Activated CD8-positive, alpha-beta memory T cell treated with anti-CD3 and anti-CD28 coated beads, Interleukin-2, amount 10 ng/mL, durations not matched to agents 7 days and 5 days (primary cell): ENCODE results near the gene TRAPPC2L. TPM values are rescaled to one million over a fixed set of nuclear protein-coding genes. Genes with fewer than 3 reads are reported as not detected.

ENCODE experiments used
- ATAC-seq: fragments of 150-1000 bp; cut with Tn5 transposase; one replicate; pipeline ENCODE4 v1.10.0; 2021; ENCODE audit warnings: moderate library complexity
- CTCF ChIA-PET: fragments of 350-600 bp; sonication (Branson Sonifier 250); formaldehyde crosslinking; loops from one replicate; lab custom pipeline; 2021; ENCODE audit warnings: antibody characterized with exemption; lab: Charles Lee
- DNase-seq: peaks from one replicate; pipeline ENCODE4 v3.0.0-alpha.2; 2020
- H3K27ac Mint-ChIP-seq: one replicate; pipeline ENCODE4 v1.8.0; 2021; ENCODE audit warnings: mild to moderate bottlenecking, mixed read lengths
- H3K27me3 Mint-ChIP-seq: one replicate; pipeline ENCODE4 v1.8.0; 2021; ENCODE audit warnings: mixed read lengths
- H3K36me3 Mint-ChIP-seq: one replicate; pipeline ENCODE4 v1.8.0; 2021; ENCODE audit warnings: mild to moderate bottlenecking, mixed read lengths
- H3K4me1 Mint-ChIP-seq: one replicate; pipeline ENCODE4 v1.8.0; 2021; ENCODE audit warnings: mixed read lengths
- H3K4me3 Mint-ChIP-seq: one replicate; pipeline ENCODE4 v1.8.0; 2021; ENCODE audit warnings: mild to moderate bottlenecking, moderate library complexity, mixed read lengths
- H3K9me3 Mint-ChIP-seq: one replicate; pipeline ENCODE4 v1.8.0; 2022; ENCODE audit warnings: low read depth, mixed read lengths
- total RNA-seq, 2 experiments: library from RNA; stranded (reverse); gene quantifications; one replicate each; pipeline ENCODE4 v1.2.3, GENCODE V29; 2021

TRAPPC2L gene
- total RNA-seq, 2 experiments from 2014 or later, result 49.2 to 51.3 TPM

GRCh38 chr16:88864099-88864498 is 7.2 kb downstream of the TRAPPC2L start:
- H3K4me1 Mint-ChIP-seq, result no peaks in the 10 kb centered on the region
- no peaks in the 10 kb centered on the region for H3K9me3 Mint-ChIP-seq
- H3K36me3 Mint-ChIP-seq, result no peaks in the 10 kb centered on the region
- ATAC-seq (no peak), DNase-seq (no peak)
- CTCF ChIA-PET, result no interaction called here
- no peak overlapping the region for H3K27ac Mint-ChIP-seq
- no peak overlapping the region for H3K4me3 Mint-ChIP-seq
- no peaks in the 10 kb centered on the region for H3K27me3 Mint-ChIP-seq

DNA sequence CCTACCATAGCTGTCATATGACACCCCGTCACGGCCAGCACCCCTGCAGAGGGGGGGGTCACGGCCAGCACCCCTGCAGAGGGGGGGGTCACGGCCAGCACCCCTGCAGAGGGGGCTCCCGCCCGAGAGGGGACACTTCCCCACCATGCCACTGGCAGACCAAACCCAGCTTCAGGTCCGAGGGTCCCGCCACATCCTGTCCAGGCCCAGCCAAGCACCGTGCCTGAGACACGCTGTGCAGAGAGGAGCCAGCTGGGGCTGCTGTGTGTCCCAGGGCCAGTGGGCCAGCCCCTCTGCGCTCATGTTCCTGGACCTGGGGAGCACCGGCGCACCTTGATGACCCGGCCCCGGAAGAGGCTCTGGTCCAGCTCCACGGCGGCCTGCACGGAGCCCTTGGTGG is 7.6 kb downstream of the TRAPPC2L start:
- Mint-ChIP-seq H3K36me3 (no peaks in the 10 kb centered on the region), H3K27me3 (peaks cover 1% of the 10 kb centered on the region), H3K9me3 (no peaks in the 10 kb centered on the region), H3K4me1 (no peaks in the 10 kb centered on the region), H3K27ac (no peak overlapping the region), H3K4me3 (no peak overlapping the region)
- ATAC-seq (peak; percentile 32), DNase-seq (no peak)
- CTCF ChIA-PET, result no interaction called here

DNA sequence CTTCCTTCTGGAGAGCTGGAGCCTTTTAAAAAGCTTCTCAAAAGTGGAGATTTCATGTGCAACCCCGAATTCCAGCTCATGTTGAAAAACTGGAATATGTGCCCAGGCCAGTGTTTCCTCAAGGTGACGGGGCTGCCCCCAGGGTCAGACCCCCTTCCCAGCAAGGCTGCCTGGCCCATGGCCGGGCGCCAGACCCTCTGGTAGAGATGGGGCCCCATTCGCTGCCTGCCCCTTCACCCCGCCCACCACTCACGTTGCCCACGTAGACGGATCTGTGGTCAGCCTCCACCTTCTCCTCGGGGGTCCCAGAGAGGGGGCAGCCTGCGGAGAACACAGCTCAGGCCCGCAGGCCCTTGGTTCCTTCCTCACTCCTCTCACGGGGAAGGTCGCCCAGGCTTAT is 8.4 kb downstream of the TRAPPC2L start:
- peaks cover 7% of the 10 kb centered on the region for H3K27me3 Mint-ChIP-seq
- no peak for ATAC-seq
- no peaks in the 10 kb centered on the region for H3K36me3 Mint-ChIP-seq
- CTCF ChIA-PET, result no interaction called here
- no peaks in the 10 kb centered on the region for H3K4me1 Mint-ChIP-seq
- H3K27ac Mint-ChIP-seq, result no peak overlapping the region
- DNase-seq, result no peak
- H3K4me3 Mint-ChIP-seq, result no peak overlapping the region
- no peaks in the 10 kb centered on the region for H3K9me3 Mint-ChIP-seq

- Mint-ChIP-seq H3K9me3 (no peaks in the 10 kb centered on the region), H3K27me3 (peaks cover 10% of the 10 kb centered on the region), H3K4me3 (no peak overlapping the region), H3K4me1 (no peaks in the 10 kb centered on the region), H3K27ac (no peak overlapping the region), H3K36me3 (no peaks in the 10 kb centered on the region)
- ATAC-seq (no peak), DNase-seq (no peak)
- CTCF ChIA-PET, result interaction anchor here (1.1 kb wide), 1 partner anchor 8 kb away, joined by 3 read pairs; no protein-coding TSS in a partner anchor
These were observed 8.8 kb downstream of the TRAPPC2L start for GRCh38 chr16:88865742-88866141.

DNA sequence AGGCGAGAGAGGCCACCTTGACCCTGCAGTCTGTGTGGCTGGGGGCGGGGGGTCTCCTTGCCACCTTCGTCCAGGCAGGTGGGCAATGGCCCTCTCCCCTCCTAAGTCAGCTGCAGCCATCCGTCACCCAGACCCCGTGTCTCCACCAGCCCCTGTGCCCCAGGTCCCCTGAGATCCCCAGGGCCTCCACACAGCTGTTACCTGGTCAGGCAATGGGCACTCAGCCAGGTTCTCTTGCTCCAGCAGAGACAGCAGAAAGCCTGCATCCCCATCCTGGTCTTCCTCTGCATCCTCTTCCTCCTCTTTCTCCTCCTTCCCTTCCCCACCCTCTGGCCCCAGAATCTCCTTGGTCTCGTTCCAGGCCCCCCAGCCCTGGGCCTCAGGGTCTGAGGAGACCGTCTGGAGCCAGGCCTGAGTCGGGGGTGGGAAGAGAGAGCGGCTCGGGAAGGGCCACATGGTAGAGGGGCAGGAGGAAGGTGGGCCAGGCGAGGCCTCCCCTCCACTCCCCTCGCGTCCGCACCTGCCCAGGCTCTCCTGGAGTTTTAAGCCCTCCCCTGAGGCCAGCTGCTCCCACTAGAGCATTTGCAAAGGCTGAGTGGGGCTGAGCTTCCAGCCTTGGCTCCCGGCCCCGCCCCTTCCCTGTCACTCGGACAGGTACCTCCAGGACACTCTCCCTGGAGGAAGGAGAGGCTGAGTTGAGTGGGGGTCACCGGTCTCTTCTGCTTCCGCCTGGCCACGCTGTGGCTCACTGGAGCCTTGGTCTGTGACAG is 9.4 kb downstream of the TRAPPC2L start, which contains the start of gene PABPN1L:
Gene PABPN1L (minus strand): TSS at position 510 of the 770 bp plus-strand sequence. CDS start 54 bp downstream, at position 456.
- Mint-ChIP-seq H3K4me3 (no peak within 1 kb of the TSS), H3K36me3 (no peaks in the 10 kb centered on the region), H3K4me1 (no peaks in the 10 kb centered on the region), H3K9me3 (no peaks in the 10 kb centered on the region), H3K27me3 (peaks cover 14% of the 10 kb centered on the region), H3K27ac (no peak within 1 kb of the TSS)
- ATAC-seq (no peak), DNase-seq (no peak)
- CTCF ChIA-PET, result interaction anchor here (1.1 kb wide), 1 partner anchor 8 kb away, joined by 3 read pairs; no protein-coding TSS in a partner anchor

DNA sequence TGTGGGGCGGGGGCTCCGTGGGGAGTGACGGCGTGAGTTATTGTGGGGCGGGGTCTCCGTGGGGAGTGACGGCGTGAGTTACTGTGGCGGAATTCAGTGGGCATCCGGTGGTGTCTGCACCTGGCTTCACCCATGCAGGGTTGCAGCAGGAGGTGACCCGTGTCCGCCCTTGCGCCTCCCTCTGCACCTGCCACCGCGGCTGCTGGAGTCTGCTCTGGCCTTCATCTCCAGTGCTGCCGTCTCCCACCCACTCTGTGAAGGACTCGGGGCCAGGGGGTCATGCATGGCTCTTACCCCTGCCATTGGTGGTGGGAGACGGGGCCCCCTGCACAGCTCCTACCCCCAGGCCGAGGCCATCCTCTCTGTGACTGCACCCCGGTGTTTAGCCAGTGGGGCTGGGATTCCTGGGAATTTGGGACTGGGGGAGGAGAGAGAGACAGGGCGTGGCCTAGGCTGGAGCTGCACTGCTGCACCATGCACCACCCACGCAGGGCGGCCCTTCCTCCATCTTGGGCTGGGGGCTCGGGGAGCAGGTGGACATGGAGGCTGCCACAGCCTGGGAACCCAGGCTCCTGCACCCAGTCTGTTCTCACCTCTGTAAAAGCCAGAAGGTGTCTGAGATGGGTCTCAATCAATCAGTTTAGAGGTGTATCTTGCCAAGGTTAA is 10.8 kb downstream of the TRAPPC2L start:
- no peaks in the 10 kb centered on the region for H3K4me1 Mint-ChIP-seq
- H3K4me3 Mint-ChIP-seq, result no peak overlapping the region
- no peak for ATAC-seq
- no peak overlapping the region for H3K27ac Mint-ChIP-seq
- H3K27me3 Mint-ChIP-seq, result peaks cover 16% of the 10 kb centered on the region
- DNase-seq, result no peak
- no peaks in the 10 kb centered on the region for H3K36me3 Mint-ChIP-seq
- H3K9me3 Mint-ChIP-seq, result no peaks in the 10 kb centered on the region
- CTCF ChIA-PET, result no interaction called here

DNA sequence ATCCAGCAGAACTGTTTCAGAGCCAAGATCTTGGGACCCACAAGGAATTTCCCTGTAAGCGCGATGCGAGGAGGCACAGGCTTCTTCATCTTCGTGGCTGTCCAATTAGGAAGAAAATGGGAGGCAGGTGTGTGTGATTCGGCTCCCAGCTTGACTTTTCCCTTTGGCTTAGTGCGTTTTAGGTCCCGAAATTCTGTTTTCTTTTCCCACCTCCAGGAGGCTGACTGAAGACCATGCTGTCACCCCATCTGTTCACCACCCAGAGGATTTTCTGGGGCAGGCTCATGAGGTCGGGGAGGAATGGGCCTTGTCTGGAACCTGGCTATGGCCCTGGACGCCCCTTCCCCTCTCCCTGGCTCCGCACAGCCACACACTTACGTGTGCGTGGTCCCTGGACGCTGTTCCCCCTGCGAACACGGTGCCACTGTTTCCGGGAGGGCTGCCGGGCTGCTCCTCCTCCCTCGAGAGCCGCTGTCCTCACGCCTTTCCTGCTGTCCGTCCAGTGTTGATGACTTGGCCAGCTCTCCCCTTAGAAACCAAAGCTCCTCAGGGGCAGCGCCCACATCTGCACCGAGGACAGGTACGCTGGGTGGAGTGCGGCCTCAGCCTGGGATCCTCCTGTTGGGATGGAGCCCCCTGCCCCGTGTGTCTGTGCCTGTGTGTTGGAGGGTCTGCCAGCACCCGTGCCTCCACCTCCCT is 12.2 kb downstream of the TRAPPC2L start:
- Mint-ChIP-seq H3K9me3 (no peaks in the 10 kb centered on the region), H3K4me3 (no peak overlapping the region), H3K4me1 (no peaks in the 10 kb centered on the region), H3K27me3 (peaks cover 16% of the 10 kb centered on the region), H3K36me3 (no peaks in the 10 kb centered on the region), H3K27ac (no peak overlapping the region)
- DNase-seq, result no peak
- no peak for ATAC-seq
- CTCF ChIA-PET, result no interaction called here

- CTCF ChIA-PET, result no interaction called here
- Mint-ChIP-seq H3K4me3 (no peak overlapping the region), H3K27me3 (peaks cover 16% of the 10 kb centered on the region), H3K27ac (no peak overlapping the region), H3K36me3 (no peaks in the 10 kb centered on the region), H3K9me3 (no peaks in the 10 kb centered on the region), H3K4me1 (no peaks in the 10 kb centered on the region)
- DNase-seq (no peak), ATAC-seq (no peak)
These were observed 12.7 kb downstream of the TRAPPC2L start for GRCh38 chr16:88869673-88869980.

GRCh38 chr16:88870608-88871348 is 13.9 kb downstream of the TRAPPC2L start:
- Mint-ChIP-seq H3K9me3 (no peaks in the 10 kb centered on the region), H3K36me3 (no peaks in the 10 kb centered on the region), H3K4me3 (no peak overlapping the region), H3K27me3 (peaks cover 16% of the 10 kb centered on the region), H3K27ac (no peak overlapping the region), H3K4me1 (no peaks in the 10 kb centered on the region)
- CTCF ChIA-PET, result no interaction called here
- DNase-seq, result no peak
- ATAC-seq, result no peak

GRCh38 chr16:88871349-88871702 is 14.4 kb downstream of the TRAPPC2L start:
- ATAC-seq, result no peak

DNA sequence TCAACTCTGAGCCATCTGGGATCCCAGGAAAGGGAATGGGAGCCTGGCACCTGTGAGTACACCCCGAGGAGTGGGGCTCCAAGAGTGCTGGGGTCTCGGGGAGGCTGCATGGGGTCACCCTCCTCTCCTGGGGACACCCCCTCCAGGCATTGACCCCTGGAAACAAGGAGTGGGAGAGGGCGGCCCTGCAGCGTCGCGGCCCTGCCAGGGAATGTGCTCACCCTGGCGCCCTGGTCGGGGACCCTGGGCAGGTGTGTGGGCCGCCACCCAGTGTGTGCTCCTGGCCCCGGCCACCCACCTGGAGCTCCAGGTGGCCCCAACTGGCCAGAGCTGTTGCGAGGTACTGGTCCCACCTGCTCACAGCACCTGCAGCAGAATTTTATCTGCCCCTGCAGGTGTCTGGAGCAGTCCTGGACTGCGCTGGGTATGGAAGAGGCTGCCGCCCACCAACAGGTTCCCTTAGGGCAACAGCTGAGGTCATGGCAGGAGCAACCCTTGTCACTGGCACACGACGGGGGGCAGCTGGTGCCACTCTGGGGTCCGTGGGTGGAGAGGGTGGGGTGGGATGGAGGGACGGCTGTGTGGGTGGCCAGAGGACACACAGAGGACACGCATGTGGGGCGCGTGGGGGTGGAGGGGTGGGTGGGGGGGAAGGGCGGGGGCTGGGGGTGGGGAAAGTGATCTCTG is 14.9 kb downstream of the TRAPPC2L start:
- no peak overlapping the region for H3K4me3 Mint-ChIP-seq
- CTCF ChIA-PET, result no interaction called here
- no peaks in the 10 kb centered on the region for H3K4me1 Mint-ChIP-seq
- ATAC-seq (no peak), DNase-seq (no peak)
- H3K9me3 Mint-ChIP-seq, result no peaks in the 10 kb centered on the region
- no peaks in the 10 kb centered on the region for H3K36me3 Mint-ChIP-seq
- H3K27me3 Mint-ChIP-seq, result peaks cover 16% of the 10 kb centered on the region
- no peak overlapping the region for H3K27ac Mint-ChIP-seq

More at GRCh38 chr16:88871349-88871702, 14.4 kb downstream of the TRAPPC2L start:
- Mint-ChIP-seq H3K27ac (no peak overlapping the region), H3K4me1 (no peaks in the 10 kb centered on the region), H3K9me3 (no peaks in the 10 kb centered on the region), H3K27me3 (peaks cover 16% of the 10 kb centered on the region), H3K36me3 (no peaks in the 10 kb centered on the region), H3K4me3 (no peak overlapping the region)
- CTCF ChIA-PET, result no interaction called here
- DNase-seq, result no peak

- no peaks in the 10 kb centered on the region for H3K36me3 Mint-ChIP-seq
- ATAC-seq, result no peak
- H3K4me1 Mint-ChIP-seq, result no peaks in the 10 kb centered on the region
- no peak overlapping the region for H3K4me3 Mint-ChIP-seq
- H3K27me3 Mint-ChIP-seq, result peaks cover 16% of the 10 kb centered on the region
- no peak for DNase-seq
- H3K27ac Mint-ChIP-seq, result no peak overlapping the region
- CTCF ChIA-PET, result no interaction called here
- no peaks in the 10 kb centered on the region for H3K9me3 Mint-ChIP-seq
These were observed 15.9 kb downstream of the TRAPPC2L start for GRCh38 chr16:88872650-88873331.
